RWPE2 (cell line): Measurements from ENCODE around the gene GINS3.
"Not testable (repeated sequence)": the region's sequence is repeated elsewhere in the genome, so short reads cannot be mapped to it uniquely, and the experiment has no call there.

Experiments
- ATAC-seq: fragments of 200-7000 bp; cut with Tn5 transposase; 3 replicates; pipeline ENCODE4 v1.9.1; 2021; ENCODE audit warnings: low read depth
- DNase-seq: peaks from one replicate; pipeline ENCODE4 v3.0.0-alpha.2; 2020; ENCODE audit warnings: low spot score
- H3K27ac ChIP-seq: fragments of 450-650 bp; 2 replicates; pipeline ENCODE4 v1.5.1; 2017; ENCODE audit warnings: mild to moderate bottlenecking; ENCODE audit not compliant: poor library complexity, severe bottlenecking
- H3K27me3 ChIP-seq: fragments of 250-450 bp; sonication (Bioruptor Pico); 2 replicates; pipeline ENCODE4 v1.5.1; 2021; ENCODE audit warnings: mild to moderate bottlenecking, moderate library complexity; ENCODE audit not compliant: insufficient read depth, poor library complexity, severe bottlenecking
- H3K36me3 ChIP-seq: fragments of 250-450 bp; sonication (Bioruptor Pico); 2 replicates; pipeline ENCODE4 v1.5.1; 2020; ENCODE audit warnings: low read depth, mild to moderate bottlenecking, moderate library complexity
- H3K4me1 ChIP-seq: fragments of 250-450 bp; sonication (Bioruptor Pico); 2 replicates; pipeline ENCODE4 v1.5.1; 2021; ENCODE audit warnings: mild to moderate bottlenecking, moderate library complexity; ENCODE audit not compliant: insufficient read depth, poor library complexity, severe bottlenecking
- H3K4me3 ChIP-seq: fragments of 250-450 bp; sonication (Bioruptor Pico); 2 replicates; pipeline ENCODE4 v1.5.1; 2021; ENCODE audit warnings: mild to moderate bottlenecking, moderate library complexity; ENCODE audit not compliant: severe bottlenecking
- H3K9me3 ChIP-seq: fragments of 250-450 bp; sonication (Bioruptor Pico); 2 replicates; pipeline ENCODE4 v1.5.1; 2021; ENCODE audit warnings: mild to moderate bottlenecking, moderate library complexity; ENCODE audit not compliant: severe bottlenecking
- TF ChIP-seq, protein P1 (sequence below): fragments of 450-650 bp; IDR thresholded peaks from one replicate; pipeline ENCODE4 v1.5.1; 2017; ENCODE audit warnings: mild to moderate bottlenecking, moderate library complexity; ENCODE audit not compliant: poor library complexity, severe bottlenecking

Gene GINS3

DNA sequence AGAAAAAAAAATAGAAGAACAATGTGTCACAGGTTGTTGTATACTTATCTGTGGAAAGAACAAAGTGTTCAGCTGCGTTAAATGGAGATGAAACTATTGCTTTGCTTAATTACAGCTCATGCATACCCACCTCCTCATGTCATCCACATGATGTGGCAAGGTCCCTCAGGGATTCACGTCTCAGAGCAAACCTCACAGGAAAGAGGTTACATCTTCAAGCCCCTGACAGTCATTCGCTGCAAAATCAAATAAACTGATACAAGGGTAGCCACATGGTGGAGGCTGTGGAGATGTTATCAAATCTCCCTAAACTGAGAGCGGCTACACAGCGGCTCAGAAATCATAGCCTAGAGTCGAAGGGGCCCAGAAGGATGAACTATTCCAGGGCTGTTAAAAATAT is 21.1 kb downstream of the GINS3 start:
- no peaks in the 10 kb centered on the region for H3K36me3 ChIP-seq
- no peak overlapping the region for H3K27ac ChIP-seq
- no peaks in the 10 kb centered on the region for H3K4me1 ChIP-seq
- H3K27me3 ChIP-seq: no peaks in the 10 kb centered on the region
- TF ChIP-seq, protein P1, sequence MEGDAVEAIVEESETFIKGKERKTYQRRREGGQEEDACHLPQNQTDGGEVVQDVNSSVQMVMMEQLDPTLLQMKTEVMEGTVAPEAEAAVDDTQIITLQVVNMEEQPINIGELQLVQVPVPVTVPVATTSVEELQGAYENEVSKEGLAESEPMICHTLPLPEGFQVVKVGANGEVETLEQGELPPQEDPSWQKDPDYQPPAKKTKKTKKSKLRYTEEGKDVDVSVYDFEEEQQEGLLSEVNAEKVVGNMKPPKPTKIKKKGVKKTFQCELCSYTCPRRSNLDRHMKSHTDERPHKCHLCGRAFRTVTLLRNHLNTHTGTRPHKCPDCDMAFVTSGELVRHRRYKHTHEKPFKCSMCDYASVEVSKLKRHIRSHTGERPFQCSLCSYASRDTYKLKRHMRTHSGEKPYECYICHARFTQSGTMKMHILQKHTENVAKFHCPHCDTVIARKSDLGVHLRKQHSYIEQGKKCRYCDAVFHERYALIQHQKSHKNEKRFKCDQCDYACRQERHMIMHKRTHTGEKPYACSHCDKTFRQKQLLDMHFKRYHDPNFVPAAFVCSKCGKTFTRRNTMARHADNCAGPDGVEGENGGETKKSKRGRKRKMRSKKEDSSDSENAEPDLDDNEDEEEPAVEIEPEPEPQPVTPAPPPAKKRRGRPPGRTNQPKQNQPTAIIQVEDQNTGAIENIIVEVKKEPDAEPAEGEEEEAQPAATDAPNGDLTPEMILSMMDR: no peak
- no peak overlapping the region for H3K4me3 ChIP-seq
- no peak for ATAC-seq
- no peak for DNase-seq
- H3K9me3 ChIP-seq: no peaks in the 10 kb centered on the region

DNA sequence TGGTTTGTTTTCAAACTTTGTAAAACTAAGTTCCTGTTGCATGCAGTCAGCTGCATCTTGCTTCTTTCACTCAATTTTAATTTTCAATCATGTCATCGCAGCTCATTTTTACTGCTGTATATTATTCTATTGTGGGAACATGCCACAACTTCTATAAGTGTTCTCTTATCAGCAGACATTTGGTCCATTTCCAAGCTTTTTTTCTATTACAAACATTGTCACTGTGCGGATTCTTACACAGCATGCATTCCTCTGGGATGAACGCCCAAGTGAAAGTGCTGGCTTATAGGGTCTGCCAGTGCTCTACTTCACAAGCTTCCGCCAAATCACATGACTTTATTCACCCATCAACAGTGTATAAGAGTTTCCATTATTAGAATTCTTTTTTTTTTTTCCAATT is 22.7 kb downstream of the GINS3 start:
- no peaks in the 10 kb centered on the region for H3K9me3 ChIP-seq
- H3K4me3 ChIP-seq: no peak overlapping the region
- DNase-seq: no peak
- no peaks in the 10 kb centered on the region for H3K27me3 ChIP-seq
- H3K36me3 ChIP-seq: no peaks in the 10 kb centered on the region
- no peak overlapping the region for H3K27ac ChIP-seq
- no peak for ATAC-seq
- TF ChIP-seq, protein P1: no peak
- no peaks in the 10 kb centered on the region for H3K4me1 ChIP-seq

DNA sequence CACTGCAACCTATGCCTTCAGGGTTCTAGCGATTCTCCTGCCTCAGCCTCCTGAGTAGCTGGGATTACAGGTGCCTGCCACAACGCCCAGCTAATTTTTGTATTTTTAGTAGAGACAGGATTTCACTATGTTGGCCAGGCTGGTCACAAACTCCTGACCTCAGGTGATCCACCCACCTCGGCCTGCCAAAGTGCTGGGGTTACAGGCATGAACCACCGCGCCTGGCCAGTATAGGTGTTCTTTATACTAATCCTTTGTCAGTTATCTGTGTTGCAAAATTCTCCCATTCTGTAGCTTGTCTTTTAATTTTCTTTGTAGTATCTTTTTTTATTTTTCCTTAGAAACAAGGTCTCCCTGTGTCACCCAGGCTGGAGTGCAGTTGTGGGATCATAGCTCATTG is 23.7 kb downstream of the GINS3 start:
- H3K4me3 ChIP-seq, H3K4me1 ChIP-seq, ATAC-seq, H3K27me3 ChIP-seq, H3K9me3 ChIP-seq, H3K27ac ChIP-seq, H3K36me3 ChIP-seq, DNase-seq: not testable (repeated sequence)

DNA sequence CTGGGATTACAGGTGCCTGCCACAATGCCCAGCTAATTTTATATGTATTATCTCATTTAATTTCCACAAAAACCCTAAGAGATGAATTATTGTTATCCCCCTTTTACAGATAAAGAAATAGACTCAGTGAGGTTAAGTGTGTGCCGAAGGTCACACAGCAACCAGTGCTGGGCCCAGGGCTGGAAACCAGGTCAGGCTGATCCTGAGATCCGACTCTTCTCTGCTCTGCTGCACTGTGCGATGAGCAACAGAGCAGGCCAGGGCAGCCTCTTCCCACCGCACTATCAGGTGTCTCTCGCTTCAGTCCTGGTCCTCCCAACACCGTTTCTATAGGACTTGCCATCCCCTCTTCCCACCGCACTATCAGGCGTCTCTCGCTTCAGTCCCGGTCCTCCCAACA is 24.8 kb downstream of the GINS3 start:
- no peak for DNase-seq
- TF ChIP-seq, protein P1: no peak
- no peak for ATAC-seq
- H3K27ac ChIP-seq: no peak overlapping the region
- H3K9me3 ChIP-seq: no peaks in the 10 kb centered on the region
- no peak overlapping the region for H3K4me3 ChIP-seq
- no peaks in the 10 kb centered on the region for H3K27me3 ChIP-seq
- H3K36me3 ChIP-seq: no peaks in the 10 kb centered on the region
- H3K4me1 ChIP-seq: no peaks in the 10 kb centered on the region

DNA sequence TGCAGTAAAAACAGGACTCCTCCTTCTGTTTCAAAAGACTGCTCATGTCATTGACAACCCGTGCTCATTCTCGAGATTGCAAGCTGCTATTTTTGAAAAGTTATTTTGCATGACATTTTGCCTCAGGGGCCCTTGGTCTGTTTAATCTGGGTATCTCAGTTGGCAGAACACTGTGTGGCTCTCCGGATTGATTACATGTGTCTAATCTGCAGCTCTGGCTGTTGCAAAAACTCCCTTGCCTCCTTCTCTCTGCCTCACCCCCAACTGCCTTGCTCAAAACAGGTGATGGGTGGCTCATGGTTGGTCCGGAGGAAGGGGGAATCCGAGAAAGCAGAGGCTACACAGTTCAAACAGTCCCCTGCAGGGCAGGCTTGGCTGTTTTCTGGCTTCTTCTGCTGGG is 25.3 kb downstream of the GINS3 start:
- Histone ChIP-seq H3K36me3 (no peaks in the 10 kb centered on the region), H3K9me3 (no peaks in the 10 kb centered on the region), H3K27ac (no peak overlapping the region), H3K27me3 (no peaks in the 10 kb centered on the region), H3K4me1 (no peaks in the 10 kb centered on the region), H3K4me3 (no peak overlapping the region)
- ATAC-seq (no peak), DNase-seq (no peak)
- TF ChIP-seq, protein P1: no peak
